ENCODE results near the gene ZBTB6.

The ZBTB6 gene

DNA sequence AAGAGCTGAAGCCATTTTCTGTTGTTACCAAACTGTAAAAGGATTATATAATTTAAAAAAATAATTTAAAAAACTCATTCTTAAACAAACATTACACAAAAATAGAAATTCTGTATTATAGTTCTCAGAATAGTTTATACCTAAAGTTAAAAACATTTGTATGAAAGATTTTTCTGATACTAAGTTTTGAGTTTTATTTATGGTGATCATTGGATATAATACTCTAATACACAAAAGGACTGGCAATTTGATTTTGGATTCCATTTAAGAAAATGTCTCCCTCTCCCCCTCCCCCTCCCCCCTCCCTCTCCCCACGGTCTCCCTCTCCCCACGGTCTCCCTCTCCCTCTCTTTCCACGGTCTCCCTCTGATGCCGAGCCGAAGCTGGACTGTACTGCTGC is 47.0 kb downstream of the ZBTB6 start:
- in situ Hi-C loops (cut with HindIII; ENCODE audit: low sequenced_read_pairs), result no loop called here
- H3K4me3 ChIP-seq (ENCODE audit: low read depth, low read length), result no peak overlapping the region
- no peak for DNase-seq (ENCODE audit: low read depth, low spot score)
- TF ChIP-seq, protein P1, sequence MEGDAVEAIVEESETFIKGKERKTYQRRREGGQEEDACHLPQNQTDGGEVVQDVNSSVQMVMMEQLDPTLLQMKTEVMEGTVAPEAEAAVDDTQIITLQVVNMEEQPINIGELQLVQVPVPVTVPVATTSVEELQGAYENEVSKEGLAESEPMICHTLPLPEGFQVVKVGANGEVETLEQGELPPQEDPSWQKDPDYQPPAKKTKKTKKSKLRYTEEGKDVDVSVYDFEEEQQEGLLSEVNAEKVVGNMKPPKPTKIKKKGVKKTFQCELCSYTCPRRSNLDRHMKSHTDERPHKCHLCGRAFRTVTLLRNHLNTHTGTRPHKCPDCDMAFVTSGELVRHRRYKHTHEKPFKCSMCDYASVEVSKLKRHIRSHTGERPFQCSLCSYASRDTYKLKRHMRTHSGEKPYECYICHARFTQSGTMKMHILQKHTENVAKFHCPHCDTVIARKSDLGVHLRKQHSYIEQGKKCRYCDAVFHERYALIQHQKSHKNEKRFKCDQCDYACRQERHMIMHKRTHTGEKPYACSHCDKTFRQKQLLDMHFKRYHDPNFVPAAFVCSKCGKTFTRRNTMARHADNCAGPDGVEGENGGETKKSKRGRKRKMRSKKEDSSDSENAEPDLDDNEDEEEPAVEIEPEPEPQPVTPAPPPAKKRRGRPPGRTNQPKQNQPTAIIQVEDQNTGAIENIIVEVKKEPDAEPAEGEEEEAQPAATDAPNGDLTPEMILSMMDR (IDR thresholded peaks at IDR 0.05; ENCODE audit: low read depth, low read length), result no peak

DNA sequence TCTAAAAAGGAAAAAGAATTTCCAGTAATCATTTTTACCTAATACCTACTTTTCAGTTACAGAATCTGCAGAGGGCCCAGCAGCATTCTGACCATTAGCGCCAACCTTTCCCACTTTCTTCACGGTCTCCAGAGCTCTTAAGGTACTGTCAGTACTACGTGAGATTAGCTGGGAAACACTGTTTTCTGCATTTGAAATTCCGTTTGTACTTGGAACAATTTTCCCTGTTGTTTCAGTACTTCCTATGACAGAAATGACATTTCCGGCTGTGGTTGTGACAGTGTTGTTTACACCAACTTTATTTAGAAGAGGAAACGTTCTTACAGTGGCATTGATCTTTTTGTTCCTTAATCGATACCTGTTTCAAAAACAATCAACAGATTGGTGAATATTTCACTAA is 47.8 kb downstream of the ZBTB6 start:
- H3K4me3 ChIP-seq (ENCODE audit: low read depth, low read length), result no peak overlapping the region
- in situ Hi-C loops (cut with HindIII; ENCODE audit: low sequenced_read_pairs), result no loop called here
- TF ChIP-seq, protein P1 (IDR thresholded peaks at IDR 0.05; ENCODE audit: low read depth, low read length), result no peak
- DNase-seq (ENCODE audit: low read depth, low spot score), result no peak

DNA sequence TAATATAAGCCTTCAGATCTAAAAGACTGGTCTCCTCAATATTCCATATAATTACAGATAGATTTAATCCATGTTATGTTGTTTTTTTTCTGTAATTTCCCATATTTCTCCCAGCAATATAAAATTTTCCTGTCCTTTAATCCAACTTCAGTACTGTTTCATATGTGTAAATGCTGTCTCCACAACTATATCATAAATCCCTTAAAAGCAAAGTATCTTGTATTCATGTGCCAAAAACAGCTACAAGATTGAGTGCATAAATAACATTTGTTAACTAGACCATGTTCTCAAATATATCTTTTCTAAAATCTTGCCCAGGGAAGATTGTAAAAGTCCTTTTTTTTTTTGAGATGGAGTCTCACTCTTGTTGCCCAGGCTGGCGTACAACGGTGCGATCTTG is 49.7 kb downstream of the ZBTB6 start:
- DNase-seq (ENCODE audit: low read depth, low spot score), result no peak
- no peak overlapping the region for H3K4me3 ChIP-seq (ENCODE audit: low read depth, low read length)
- TF ChIP-seq, protein P1 (IDR thresholded peaks at IDR 0.05; ENCODE audit: low read depth, low read length), result no peak
- in situ Hi-C loops (cut with HindIII; ENCODE audit: low sequenced_read_pairs), result no loop called here

GRCh38 chr9:122860319-122861142 is 52.6 kb downstream of the ZBTB6 start:
- TF ChIP-seq, protein P1 (IDR thresholded peaks at IDR 0.05; ENCODE audit: low read depth, low read length), result no peak
- DNase-seq (ENCODE audit: low read depth, low spot score), result peak; percentile 5
- in situ Hi-C loops (cut with HindIII; ENCODE audit: low sequenced_read_pairs), result no loop called here
- H3K4me3 ChIP-seq (ENCODE audit: low read depth, low read length), result no peak overlapping the region
